Liver (tissue), 9 donors: Measurements from ENCODE around the gene ULBP2. TPM values are rescaled to one million over a fixed set of nuclear protein-coding genes. Genes with fewer than 3 reads are reported as not detected.

Source experiments
- DNase-seq: peaks from one replicate; pipeline ENCODE4 v3.0.0-alpha.2; 2017; ENCODE audit warnings: low spot score
- H3K27ac ChIP-seq, 2 donors: one replicate each; pipeline ENCODE4 v1.7.0; 2013; ENCODE audit warnings: inconsistent platforms in 2 of 2, low read length in 2 of 2, control low read depth in 1 of 2, low read depth in 1 of 2, mild to moderate bottlenecking in 1 of 2
- H3K27me3 ChIP-seq, 4 donors: one replicate each; pipeline versions ENCODE4 v1.6.1 to v1.7.0; 2013; ENCODE audit warnings: low read length in 3 of 4, inconsistent platforms in 1 of 4, mild to moderate bottlenecking in 1 of 4, moderate library complexity in 1 of 4; ENCODE audit not compliant: control insufficient read depth in 4 of 4, insufficient read depth in 4 of 4
- H3K36me3 ChIP-seq, 4 donors: one replicate each; pipeline versions ENCODE4 v1.6.1 to v1.7.0; 2013; ENCODE audit warnings: low read length in 3 of 4, mild to moderate bottlenecking in 3 of 4, low read depth in 1 of 4, moderate library complexity in 1 of 4; ENCODE audit not compliant: control insufficient read depth in 4 of 4, insufficient read depth in 3 of 4
- H3K4me1 ChIP-seq, 4 donors: one replicate each; pipeline versions ENCODE4 v1.6.1 to v1.7.0; 2013; ENCODE audit warnings: low read length in 3 of 4, mild to moderate bottlenecking in 3 of 4, moderate library complexity in 1 of 4; ENCODE audit not compliant: control insufficient read depth in 4 of 4, insufficient read depth in 4 of 4
- H3K4me3 ChIP-seq, 3 donors: one replicate each; pipeline versions ENCODE4 v1.6.1 to v1.7.0; 2013; ENCODE audit warnings: low read length in 3 of 3, control low read depth in 1 of 3, low read depth in 1 of 3, mild to moderate bottlenecking in 1 of 3
- H3K9ac ChIP-seq, 2 donors: one replicate each; pipeline ENCODE4 v1.7.0; 2013; ENCODE audit warnings: low read length in 2 of 2, mild to moderate bottlenecking in 2 of 2, moderate library complexity in 2 of 2, control low read depth in 1 of 2, low read depth in 1 of 2
- H3K9me3 ChIP-seq, 4 donors: one replicate each; pipeline versions ENCODE4 v1.6.1 to v1.7.0; 2013; ENCODE audit warnings: low read length in 3 of 4; ENCODE audit not compliant: control insufficient read depth in 4 of 4
- CTCF ChIP-seq: fragments of 150-350 bp; IDR thresholded peaks from 2 replicates; pipeline ENCODE4 v1.5.1; 2017; ENCODE audit warnings: improper control_type of control experiment, low read depth, low read length; ENCODE audit not compliant: missing input control
- EGR1 ChIP-seq, 2 donors: IDR thresholded peaks; 2 replicates each; pipeline ENCODE4 v1.6.1; 2016 to 2018; ENCODE audit warnings: antibody characterized with exemption in 2 of 2, low read depth in 2 of 2
- FOXA1 ChIP-seq: IDR thresholded peaks from 2 replicates; pipeline ENCODE4 v1.6.1; 2016; ENCODE audit warnings: antibody characterized with exemption
- FOXA2 ChIP-seq: IDR thresholded peaks from 2 replicates; pipeline ENCODE4 v1.6.1; 2016; ENCODE audit warnings: antibody characterized with exemption
- GABPA ChIP-seq, 2 donors: IDR thresholded peaks in 1 of 2; conservative IDR thresholded peaks in 1 of 2; 2 replicates each; pipeline ENCODE4 v1.6.1; 2016; ENCODE audit warnings: antibody characterized with exemption in 2 of 2, mild to moderate bottlenecking in 1 of 2, moderate library complexity in 1 of 2
- HNF4A ChIP-seq, 2 donors: conservative IDR thresholded peaks; 2 replicates each; pipeline ENCODE4 v1.6.1; 2016; ENCODE audit warnings: antibody characterized with exemption in 2 of 2, mild to moderate bottlenecking in 2 of 2
- HNF4G ChIP-seq: IDR thresholded peaks from 2 replicates; pipeline ENCODE4 v1.6.1; 2016; ENCODE audit warnings: antibody characterized with exemption
- JUND ChIP-seq, 2 donors: IDR thresholded peaks; 2 replicates each; pipeline ENCODE4 v1.6.1; 2016; ENCODE audit warnings: antibody characterized with exemption in 2 of 2
- MAX ChIP-seq: IDR thresholded peaks from 2 replicates; pipeline ENCODE4 v1.6.1; 2016; ENCODE audit warnings: antibody characterized with exemption
- NR2F2 ChIP-seq: IDR thresholded peaks from 2 replicates; pipeline ENCODE4 v1.6.1; 2016; ENCODE audit warnings: antibody characterized with exemption
- RAD21 ChIP-seq, 2 donors: IDR thresholded peaks; 2 replicates each; pipeline ENCODE4 v1.6.1; 2016; ENCODE audit warnings: antibody characterized with exemption in 2 of 2, mild to moderate bottlenecking in 2 of 2
- REST ChIP-seq: IDR thresholded peaks from 2 replicates; pipeline ENCODE4 v1.6.1; 2016; ENCODE audit warnings: antibody characterized with exemption, mild to moderate bottlenecking
- RXRA ChIP-seq, 2 donors: IDR thresholded peaks; 2 replicates each; pipeline ENCODE4 v1.6.1; 2017 to 2018; ENCODE audit warnings: antibody characterized with exemption in 2 of 2, mild to moderate bottlenecking in 1 of 2
- SP1 ChIP-seq: IDR thresholded peaks from 2 replicates; pipeline ENCODE4 v1.6.1; 2018; ENCODE audit warnings: antibody characterized with exemption, mild to moderate bottlenecking
- TAF1 ChIP-seq: conservative IDR thresholded peaks from 2 replicates; pipeline ENCODE4 v1.6.1; 2016; ENCODE audit warnings: antibody characterized with exemption, mild to moderate bottlenecking
- YY1 ChIP-seq: IDR thresholded peaks from 2 replicates; pipeline ENCODE4 v1.6.1; 2016; ENCODE audit warnings: antibody characterized with exemption, mild to moderate bottlenecking
- ZBTB33 ChIP-seq: IDR thresholded peaks from 2 replicates; pipeline ENCODE4 v1.6.1; 2016; ENCODE audit warnings: antibody characterized with exemption
- WGBS: extraction: QIAGEN DNeasy Blood & Tissue Kit; methylation state at CpG from one replicate; pipeline ENCODE4 v1.1.7; 2013; 5-methylcytosine and 5-hydroxymethylcytosine counted together
- polyA plus RNA-seq, 2 donors: library from polyadenylated mRNA; stranded (reverse) in 1 of 2; unstranded in 1 of 2; fragments of 200-250 nt in 1 of 2; fragments of >200 nt in 1 of 2; fragmentation: Nextera tagmentation in 1 of 2; extraction: Ambion mirVana in 1 of 2; gene quantifications; one replicate each; pipeline versions ENCODE4 v1.2.1 to v1.2.3, GENCODE V29; 2013 to 2015
- total RNA-seq, 2 donors: library from RNA; depleted of rRNA; stranded (reverse); fragments of >200 nt; gene quantifications; one replicate each; pipeline ENCODE4 v1.2.3, GENCODE V29; 2014
- donor health status: healthy.
- donor health status: healthy.
- donor health status: healthy.
- donor health status: healthy.
- donor health status: healthy.

Gene ULBP2
- total and polyA plus RNA-seq, 4 donors, result 0.14 to 0.27 (median 0.20) TPM

GRCh38 chr6:149903938-149904611, 37.7 kb upstream of the ULBP2 start (continued):
- no peak for TF ChIP-seq HNF4A (conservative IDR thresholded peaks at IDR 0.05)
- no peak for TF ChIP-seq TAF1
- TF ChIP-seq JUND (IDR thresholded peaks at IDR 0.05), result no peak

GRCh38 chr6:149904661-149905370, 37.0 kb upstream of the ULBP2 start:
- Histone ChIP-seq H3K27ac (no peak overlapping the region), H3K27me3 (no peaks in the 10 kb centered on the region), H3K9me3 (no peaks in the 10 kb centered on the region), H3K4me1 (no peaks in the 10 kb centered on the region), H3K36me3 (no peaks in the 10 kb centered on the region), H3K4me3 (no peak overlapping the region), H3K9ac (no peak overlapping the region)
- TF ChIP-seq ZBTB33, result no peak
- no peak for TF ChIP-seq HNF4A (conservative IDR thresholded peaks at IDR 0.05)
- no peak for TF ChIP-seq RAD21 (IDR thresholded peaks at IDR 0.05)
- no peak for TF ChIP-seq MAX
- no peak for TF ChIP-seq HNF4G
- TF ChIP-seq RXRA (IDR thresholded peaks at IDR 0.05), result no peak
- no peak for TF ChIP-seq REST
- no peak for TF ChIP-seq TAF1
- no peak for TF ChIP-seq CTCF
- TF ChIP-seq YY1, result no peak
- TF ChIP-seq SP1, result no peak
- TF ChIP-seq JUND (IDR thresholded peaks at IDR 0.05), result no peak
- no peak for TF ChIP-seq FOXA1
- no peak for TF ChIP-seq NR2F2
- no peak for TF ChIP-seq GABPA (IDR thresholded peaks at IDR 0.05 in 1 of 2, conservative IDR thresholded peaks at IDR 0.05 in 1 of 2)
- TF ChIP-seq EGR1 (IDR thresholded peaks at IDR 0.05; ENCODE audit: low read depth in 2 of 2), result no peak
- no peak for TF ChIP-seq FOXA2
- no peak for DNase-seq
- WGBS, result 91% methylated on average over 13 of the region's 13 CpGs
